ENCODE results near the gene PDE11A.
"Not testable (repeated sequence)": the region's sequence is repeated elsewhere in the genome, so short reads cannot be mapped to it uniquely, and the experiment has no call there.

Gene PDE11A

GRCh38 chr2:177882501-177882900, 190.1 kb downstream of the PDE11A start:
- DNase-seq (ENCODE audit: low spot score) = no peak

GRCh38 chr2:177881921-177882320, 190.7 kb downstream of the PDE11A start:
- DNase-seq (ENCODE audit: low spot score) = no peak

- DNase-seq (ENCODE audit: low spot score) = no peak
Measured at GRCh38 chr2:177881008-177881747, 191.4 kb downstream of the PDE11A start.

GRCh38 chr2:177880285-177880684, 192.3 kb downstream of the PDE11A start:
- DNase-seq (ENCODE audit: low spot score) = no peak

- no peak for DNase-seq (ENCODE audit: low spot score)
Measured at GRCh38 chr2:177876950-177877349, 195.6 kb downstream of the PDE11A start.

- DNase-seq (ENCODE audit: low spot score) = no peak
Measured at GRCh38 chr2:177874686-177875085, 197.9 kb downstream of the PDE11A start.

- no peak for DNase-seq (ENCODE audit: low spot score)
Measured at GRCh38 chr2:177873915-177874314, 198.7 kb downstream of the PDE11A start.

- DNase-seq (ENCODE audit: low spot score) = no peak
Measured at GRCh38 chr2:177872286-177872685, 200.3 kb downstream of the PDE11A start.

- no peak for DNase-seq (ENCODE audit: low spot score)
Measured at GRCh38 chr2:177869912-177870311, 202.7 kb downstream of the PDE11A start.

GRCh38 chr2:177869209-177869608, 203.4 kb downstream of the PDE11A start:
- DNase-seq (ENCODE audit: low spot score) = no peak

GRCh38 chr2:177868806-177869205, 203.8 kb downstream of the PDE11A start:
- DNase-seq (ENCODE audit: low spot score) = no peak

- DNase-seq (ENCODE audit: low spot score) = no peak
Measured at GRCh38 chr2:177857538-177857937, 215.0 kb downstream of the PDE11A start.

GRCh38 chr2:177852389-177852788, 220.2 kb downstream of the PDE11A start:
- DNase-seq (ENCODE audit: low spot score) = no peak

- DNase-seq (ENCODE audit: low spot score) = no peak
Measured at GRCh38 chr2:177843188-177843587, 229.4 kb downstream of the PDE11A start.

GRCh38 chr2:177842243-177842642, 230.3 kb downstream of the PDE11A start:
- no peak for DNase-seq (ENCODE audit: low spot score)

- not testable (repeated sequence) for DNase-seq (ENCODE audit: low spot score)
Measured at GRCh38 chr2:177835418-177836204, 237.0 kb downstream of the PDE11A start.

GRCh38 chr2:177832611-177833433, 239.8 kb downstream of the PDE11A start:
- no peak for DNase-seq (ENCODE audit: low spot score)

- DNase-seq (ENCODE audit: low spot score) = no peak
Measured at GRCh38 chr2:177830881-177831386, 241.6 kb downstream of the PDE11A start.

- DNase-seq (ENCODE audit: low spot score) = no peak
Measured at GRCh38 chr2:177828557-177828956, 244.0 kb downstream of the PDE11A start.

- no peak for DNase-seq (ENCODE audit: low spot score)
Measured at GRCh38 chr2:177826897-177827296, 245.7 kb downstream of the PDE11A start.

- no peak for DNase-seq (ENCODE audit: low spot score)
Measured at GRCh38 chr2:177822941-177823340, 249.6 kb downstream of the PDE11A start.

GRCh38 chr2:177818412-177818811, 254.2 kb downstream of the PDE11A start:
- DNase-seq (ENCODE audit: low spot score) = no peak
